ENCODE results near the gene CLEC16A. TPM values are rescaled to one million over a fixed set of nuclear protein-coding genes. Genes with fewer than 3 reads are reported as not detected.

CLEC16A gene
- total RNA-seq, 2 donors from 2014 or later = 46.6 to 47.6 TPM

- H3K4me1 ChIP-seq (ENCODE audit: control insufficient read depth in 1 of 2, low read depth in 2 of 2) = no peaks in the 10 kb centered on the region
- no peaks in the 10 kb centered on the region for H3K27me3 ChIP-seq (replicated peaks; ENCODE audit: insufficient read depth)
- no peaks in the 10 kb centered on the region for H3K36me3 ChIP-seq
- no peak for ATAC-seq (ENCODE audit: insufficient number of reproducible peaks, low FRiP score, low read depth)
- H3K27ac ChIP-seq = no peak overlapping the region
- DNase-seq (ENCODE audit: low spot score) = no peak
- no peak overlapping the region for H3K4me3 ChIP-seq
- no peaks in the 10 kb centered on the region for H3K9me3 ChIP-seq
- TF ChIP-seq CTCF (IDR thresholded peaks at IDR 0.05) = no peak
Observed at GRCh38 chr16:11208916-11209665, 264.7 kb downstream of the CLEC16A start.

- no peak for TF ChIP-seq CTCF (IDR thresholded peaks at IDR 0.05)
- Histone ChIP-seq H3K27me3 (replicated peaks; ENCODE audit: insufficient read depth) (no peaks in the 10 kb centered on the region), H3K9me3 (no peaks in the 10 kb centered on the region), H3K36me3 (no peaks in the 10 kb centered on the region), H3K4me3 (no peak overlapping the region), H3K27ac (no peak overlapping the region), H3K4me1 (ENCODE audit: control insufficient read depth in 1 of 2, low read depth in 2 of 2) (no peaks in the 10 kb centered on the region)
- no peak for DNase-seq (ENCODE audit: low spot score)
- no peak for ATAC-seq (ENCODE audit: insufficient number of reproducible peaks, low FRiP score, low read depth)
Observed at GRCh38 chr16:11210260-11210659, 265.9 kb downstream of the CLEC16A start.

GRCh38 chr16:11211061-11211976 is 267.0 kb downstream of the CLEC16A start:
- no peaks in the 10 kb centered on the region for H3K27me3 ChIP-seq (replicated peaks; ENCODE audit: insufficient read depth)
- no peak for ATAC-seq (ENCODE audit: insufficient number of reproducible peaks, low FRiP score, low read depth)
- DNase-seq (ENCODE audit: low spot score) = no peak
- TF ChIP-seq CTCF (IDR thresholded peaks at IDR 0.05) = no peak
- no peaks in the 10 kb centered on the region for H3K36me3 ChIP-seq
- no peaks in the 10 kb centered on the region for H3K4me1 ChIP-seq (ENCODE audit: control insufficient read depth in 1 of 2, low read depth in 2 of 2)
- peaks cover 5% of the 10 kb centered on the region for H3K9me3 ChIP-seq
- H3K27ac ChIP-seq = no peak overlapping the region
- no peak overlapping the region for H3K4me3 ChIP-seq

GRCh38 chr16:11211977-11212797 is 267.8 kb downstream of the CLEC16A start:
- no peak for TF ChIP-seq CTCF (IDR thresholded peaks at IDR 0.05)
- H3K36me3 ChIP-seq = no peaks in the 10 kb centered on the region
- H3K27ac ChIP-seq = no peak overlapping the region
- H3K9me3 ChIP-seq = peaks cover 6% of the 10 kb centered on the region
- no peak overlapping the region for H3K4me3 ChIP-seq
- ATAC-seq (ENCODE audit: insufficient number of reproducible peaks, low FRiP score, low read depth) = no peak
- no peak for DNase-seq (ENCODE audit: low spot score)
- no peaks in the 10 kb centered on the region for H3K4me1 ChIP-seq (ENCODE audit: control insufficient read depth in 1 of 2, low read depth in 2 of 2)
- H3K27me3 ChIP-seq (replicated peaks; ENCODE audit: insufficient read depth) = no peaks in the 10 kb centered on the region
